Measurements from ENCODE around the gene LAMB1.

- TF ChIP-seq CTCF (IDR thresholded peaks at IDR 0.05; ENCODE audit: poor library complexity) (no peak), EZH2 (IDR thresholded peaks at IDR 0.05; ENCODE audit: borderline replicate concordance) (no peak)
Observed at GRCh38 chr7:107900496-107901015, 102.4 kb downstream of the LAMB1 start.
